Fibroblast of lung (primary cell): Measurements from ENCODE around the gene VCX. TPM values are rescaled to one million over a fixed set of nuclear protein-coding genes. Genes with fewer than 3 reads are reported as not detected.

Experiments used
- DNase-seq, 2 donors: peaks; one replicate each; pipeline versions ENCODE4 v3.0.0 to v3.0.0-alpha.2; 2010; ENCODE audit warnings: low read depth in 2 of 2
- H2AFZ ChIP-seq: 2 replicates; pipeline ENCODE4 v1.5.1; 2012; ENCODE audit warnings: low read length, control low read depth, inconsistent platforms
- H3K27ac ChIP-seq: 2 replicates; pipeline ENCODE4 v1.5.1; 2011; ENCODE audit warnings: low read length, control low read depth; ENCODE audit not compliant: insufficient read depth
- H3K27me3 ChIP-seq: 2 replicates; pipeline ENCODE4 v1.5.1; 2011; ENCODE audit warnings: mild to moderate bottlenecking, low read length; ENCODE audit not compliant: control insufficient read depth, insufficient read depth
- H3K36me3 ChIP-seq: 2 replicates; pipeline ENCODE4 v1.5.1; 2011; ENCODE audit warnings: low read length; ENCODE audit not compliant: control insufficient read depth, insufficient read depth
- H3K4me1 ChIP-seq: 2 replicates; pipeline ENCODE4 v1.5.1; 2011; ENCODE audit warnings: low read length; ENCODE audit not compliant: control insufficient read depth, insufficient read depth; ENCODE audit errors: extremely low read depth
- H3K4me2 ChIP-seq: 2 replicates; pipeline ENCODE4 v1.5.1; 2011; ENCODE audit warnings: low read length, control low read depth; ENCODE audit not compliant: insufficient read depth; ENCODE audit errors: extremely low read depth
- H3K4me3 ChIP-seq, 4 experiments: fragments of 200-600 bp in 1 of 4; sonication (generic) in 1 of 4; replicated peaks in 1 of 4; 2 replicates each; pipeline ENCODE4 v1.5.1; 2011 to 2016; ENCODE audit warnings: low read length in 4 of 4, low read depth in 3 of 4, mild to moderate bottlenecking in 3 of 4, control low read depth in 2 of 4, inconsistent platforms in 1 of 4, mixed read lengths in 1 of 4; ENCODE audit not compliant: insufficient read depth in 1 of 4; ENCODE audit errors: control extremely low read depth in 1 of 4
- H3K79me2 ChIP-seq: 2 replicates; pipeline ENCODE4 v1.5.1; 2012; ENCODE audit warnings: mild to moderate bottlenecking, low read length, inconsistent platforms; ENCODE audit not compliant: control insufficient read depth, insufficient read depth
- H3K9ac ChIP-seq: 2 replicates; pipeline ENCODE4 v1.5.1; 2011; ENCODE audit warnings: mild to moderate bottlenecking, low read length, control low read depth; ENCODE audit not compliant: insufficient read depth
- H3K9me3 ChIP-seq: 2 replicates; pipeline ENCODE4 v1.5.1; 2012; ENCODE audit warnings: low read depth, low read length; ENCODE audit not compliant: control insufficient read depth, insufficient read depth
- H4K20me1 ChIP-seq: 2 replicates; pipeline ENCODE4 v1.5.1; 2011; ENCODE audit warnings: low read length; ENCODE audit not compliant: control insufficient read depth, insufficient read depth; ENCODE audit errors: extremely low read depth
- EZH2 ChIP-seq: IDR thresholded peaks from 2 replicates; pipeline ENCODE4 v1.5.1; 2012; ENCODE audit warnings: low read length, control low read depth, mild to moderate bottlenecking; ENCODE audit errors: missing control alignments
- polyA plus RNA-seq, 2 donors: library from polyadenylated mRNA; depleted of rRNA in 1 of 2; stranded (reverse) in 1 of 2; unstranded in 1 of 2; fragments of >200 nt; gene quantifications; 2 replicates each; pipeline ENCODE4 v1.2.1, GENCODE V29; 2011 to 2012; ENCODE audit warnings: missing spikeins in 1 of 2
- total RNA-seq: library from RNA; depleted of rRNA; stranded (reverse); fragments of >200 nt; gene quantifications from 2 replicates; pipeline ENCODE4 v1.2.1, GENCODE V29; 2014
- TF ChIP-seq, protein P1 (sequence below), 2 donors: IDR thresholded peaks in 1 of 2; conservative IDR thresholded peaks in 1 of 2; 1 replicate in 1 of 2; 2 replicates in 1 of 2; pipeline ENCODE4 v1.5.1; 2011 to 2012; ENCODE audit warnings: low read length in 2 of 2, control low read depth in 1 of 2, inconsistent platforms in 1 of 2, low read depth in 1 of 2, mild to moderate bottlenecking in 1 of 2

Gene VCX
- total and polyA plus RNA-seq, 2 donors (not counting 1 experiment from before 2014, with no cell fraction given): not detected

DNA sequence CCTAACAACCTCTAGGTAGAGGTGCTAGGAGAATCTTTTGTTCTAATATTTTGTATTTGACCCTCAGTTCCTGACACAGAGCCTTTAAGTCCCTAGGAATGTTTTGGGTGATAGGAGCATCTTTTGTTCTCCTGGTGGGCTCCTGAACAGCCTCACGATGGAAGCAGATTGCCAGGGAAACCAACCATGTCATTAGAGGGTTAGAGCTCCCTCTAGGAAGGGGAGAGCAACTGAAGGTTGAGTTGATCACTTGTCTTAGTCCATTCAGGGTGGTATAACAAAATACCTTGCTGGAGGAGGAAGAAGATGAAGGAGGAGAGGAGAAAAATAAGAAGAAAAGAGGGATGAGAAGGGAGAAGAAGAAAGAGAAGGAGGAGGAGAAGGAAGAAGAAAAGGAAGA is 9.2 kb downstream of the VCX start:
- no peak for DNase-seq

DNA sequence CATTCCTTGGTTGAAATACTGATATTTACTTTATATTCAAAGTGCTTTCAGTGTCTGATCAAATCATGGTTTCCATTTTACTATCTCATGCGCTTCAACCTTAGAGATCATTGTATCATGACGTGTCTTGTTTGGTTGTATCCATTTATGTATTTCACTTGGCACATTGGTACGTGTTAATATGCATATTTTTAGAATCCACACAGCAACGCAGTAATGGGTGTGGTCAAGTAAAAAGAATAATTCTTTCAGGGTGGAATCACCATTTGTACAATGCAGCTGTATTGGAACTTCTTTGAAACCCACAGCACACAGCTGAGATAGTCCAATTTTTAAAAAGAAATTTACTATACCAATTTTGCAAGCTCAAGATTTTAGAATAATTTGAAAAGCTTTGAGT is 29.1 kb downstream of the VCX start:
- H3K4me2 ChIP-seq: no peak overlapping the region

More for the DNA sequence above, 9.2 kb downstream of the VCX start:
- no peak overlapping the region for H3K4me2 ChIP-seq
- TF ChIP-seq, protein P1, sequence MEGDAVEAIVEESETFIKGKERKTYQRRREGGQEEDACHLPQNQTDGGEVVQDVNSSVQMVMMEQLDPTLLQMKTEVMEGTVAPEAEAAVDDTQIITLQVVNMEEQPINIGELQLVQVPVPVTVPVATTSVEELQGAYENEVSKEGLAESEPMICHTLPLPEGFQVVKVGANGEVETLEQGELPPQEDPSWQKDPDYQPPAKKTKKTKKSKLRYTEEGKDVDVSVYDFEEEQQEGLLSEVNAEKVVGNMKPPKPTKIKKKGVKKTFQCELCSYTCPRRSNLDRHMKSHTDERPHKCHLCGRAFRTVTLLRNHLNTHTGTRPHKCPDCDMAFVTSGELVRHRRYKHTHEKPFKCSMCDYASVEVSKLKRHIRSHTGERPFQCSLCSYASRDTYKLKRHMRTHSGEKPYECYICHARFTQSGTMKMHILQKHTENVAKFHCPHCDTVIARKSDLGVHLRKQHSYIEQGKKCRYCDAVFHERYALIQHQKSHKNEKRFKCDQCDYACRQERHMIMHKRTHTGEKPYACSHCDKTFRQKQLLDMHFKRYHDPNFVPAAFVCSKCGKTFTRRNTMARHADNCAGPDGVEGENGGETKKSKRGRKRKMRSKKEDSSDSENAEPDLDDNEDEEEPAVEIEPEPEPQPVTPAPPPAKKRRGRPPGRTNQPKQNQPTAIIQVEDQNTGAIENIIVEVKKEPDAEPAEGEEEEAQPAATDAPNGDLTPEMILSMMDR (conservative IDR thresholded peaks at IDR 0.05 in 1 of 2, IDR thresholded peaks at IDR 0.05 in 1 of 2; ENCODE audit: low read depth in 1 of 2, low read length in 2 of 2): no peak
- no peak for TF ChIP-seq EZH2
- no peak overlapping the region for H3K9ac ChIP-seq
- no peaks in the 10 kb centered on the region for H3K79me2 ChIP-seq
- no peaks in the 10 kb centered on the region for H3K9me3 ChIP-seq
- no peaks in the 10 kb centered on the region for H3K36me3 ChIP-seq
- no peak overlapping the region for H3K4me3 ChIP-seq
- no peaks in the 10 kb centered on the region for H4K20me1 ChIP-seq
- H3K27me3 ChIP-seq: no peaks in the 10 kb centered on the region
- H2AFZ ChIP-seq: no peak overlapping the region
- no peaks in the 10 kb centered on the region for H3K4me1 ChIP-seq
- H3K27ac ChIP-seq: no peak overlapping the region

DNA sequence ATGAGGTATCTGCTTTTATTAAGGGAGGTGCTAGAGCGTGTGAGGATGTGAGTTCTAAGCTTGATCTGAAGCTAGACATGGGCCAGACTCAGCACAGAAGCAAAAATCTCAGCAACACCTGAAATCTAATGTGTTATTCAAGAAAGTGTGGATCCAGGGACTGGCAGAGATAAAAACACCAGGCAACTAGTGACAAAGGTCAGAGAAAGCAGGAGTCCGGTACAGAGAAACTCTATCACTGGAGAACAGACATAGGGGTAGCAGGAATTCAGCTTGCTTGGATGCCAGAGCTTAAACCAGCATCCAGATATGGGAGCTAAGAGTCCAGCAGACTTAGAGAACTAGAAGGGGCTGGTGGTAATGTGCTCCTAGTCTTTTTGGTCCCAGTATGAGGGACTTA is 34.0 kb downstream of the VCX start:
- DNase-seq: no peak
- Histone ChIP-seq H3K27me3 (no peaks in the 10 kb centered on the region), H3K9me3 (no peaks in the 10 kb centered on the region), H3K9ac (no peak overlapping the region), H3K79me2 (no peaks in the 10 kb centered on the region), H3K36me3 (no peaks in the 10 kb centered on the region), H3K27ac (no peak overlapping the region), H2AFZ (no peak overlapping the region), H3K4me3 (no peak overlapping the region), H4K20me1 (no peaks in the 10 kb centered on the region), H3K4me1 (no peaks in the 10 kb centered on the region), H3K4me2 (no peak overlapping the region)
- TF ChIP-seq, protein P1 (conservative IDR thresholded peaks at IDR 0.05 in 1 of 2, IDR thresholded peaks at IDR 0.05 in 1 of 2; ENCODE audit: low read depth in 1 of 2, low read length in 2 of 2): no peak
- no peak for TF ChIP-seq EZH2

More for the DNA sequence above, 29.1 kb downstream of the VCX start:
- no peak for DNase-seq
- no peak overlapping the region for H2AFZ ChIP-seq
- H3K4me1 ChIP-seq: no peaks in the 10 kb centered on the region
- H3K4me3 ChIP-seq: no peak overlapping the region
- no peaks in the 10 kb centered on the region for H3K27me3 ChIP-seq
- no peak for TF ChIP-seq EZH2
- H3K9ac ChIP-seq: no peak overlapping the region
- H4K20me1 ChIP-seq: no peaks in the 10 kb centered on the region
- no peaks in the 10 kb centered on the region for H3K36me3 ChIP-seq
- H3K27ac ChIP-seq: no peak overlapping the region
- H3K9me3 ChIP-seq: no peaks in the 10 kb centered on the region
- no peaks in the 10 kb centered on the region for H3K79me2 ChIP-seq
